Frontal cortex (tissue), 4 donors: ENCODE results near the gene GAL3ST2. TPM values are rescaled to one million over a fixed set of nuclear protein-coding genes. Genes with fewer than 3 reads are reported as not detected.

ENCODE experiments used
- DNase-seq, 2 donors: peaks; one replicate each; pipeline ENCODE4 v3.0.0; 2012; ENCODE audit warnings: low spot score in 2 of 2
- FAIRE-seq: peaks from 2 replicates; lab custom pipeline; 2012; peaks lifted over from hg19 to GRCh38; lab: Jason Lieb, UNC
- total RNA-seq: library from RNA; depleted of rRNA; stranded (reverse); fragments of >200 nt; gene quantifications from one replicate; pipeline ENCODE4 v1.2.3, GENCODE V29; 2014
- donor health status: control.
- donor health status: control.
- donor health status: control.

The GAL3ST2 gene
- total RNA-seq, 1 donor from 2014 or later = 0.41 TPM

GRCh38 chr2:241834527-241835210 is 58.0 kb downstream of the GAL3ST2 start:
- FAIRE-seq (no peak), DNase-seq (no peak)

GRCh38 chr2:241835611-241836010 is 59.0 kb downstream of the GAL3ST2 start:
- FAIRE-seq (no peak), DNase-seq (no peak)

GRCh38 chr2:241836292-241836691 is 59.7 kb downstream of the GAL3ST2 start:
- no peak for DNase-seq
- FAIRE-seq = no peak

- FAIRE-seq (no peak), DNase-seq (no peak)
These were observed 60.8 kb downstream of the GAL3ST2 start for GRCh38 chr2:241837197-241837965.

- DNase-seq = no peak
- FAIRE-seq = no peak
These were observed 64.8 kb downstream of the GAL3ST2 start for GRCh38 chr2:241841181-241842066.

GRCh38 chr2:241842067-241842415 is 65.4 kb downstream of the GAL3ST2 start:
- FAIRE-seq (no peak), DNase-seq (no peak)

- FAIRE-seq (no peak), DNase-seq (peak in 1 of 2 donors; percentile 49)
These were observed 66.1 kb downstream of the GAL3ST2 start for GRCh38 chr2:241842620-241843211.

- FAIRE-seq (no peak), DNase-seq (peak in 1 of 2 donors; percentile 31)
These were observed 66.9 kb downstream of the GAL3ST2 start for GRCh38 chr2:241843321-241844065.

GRCh38 chr2:241844066-241844728 is 67.6 kb downstream of the GAL3ST2 start:
- DNase-seq = peak; percentile 69 to 82
- FAIRE-seq = no peak

GRCh38 chr2:241844831-241845578 is 68.4 kb downstream of the GAL3ST2 start:
- FAIRE-seq = no peak
- no peak for DNase-seq

- DNase-seq (no peak), FAIRE-seq (no peak)
These were observed 69.8 kb downstream of the GAL3ST2 start for GRCh38 chr2:241846406-241846805.

GRCh38 chr2:241848761-241849615 is 72.4 kb downstream of the GAL3ST2 start:
- peak in 1 of 2 donors; percentile 32 for DNase-seq
- FAIRE-seq = no peak

- FAIRE-seq = no peak
- peak; percentile 18 to 26 for DNase-seq
These were observed 73.3 kb downstream of the GAL3ST2 start for GRCh38 chr2:241849616-241850543.

GRCh38 chr2:241850544-241851324 is 74.1 kb downstream of the GAL3ST2 start:
- DNase-seq = peak in 1 of 2 donors; percentile 17
- FAIRE-seq = no peak

- DNase-seq (peak in 1 of 2 donors; percentile 28), FAIRE-seq (no peak)
These were observed 74.9 kb downstream of the GAL3ST2 start for GRCh38 chr2:241851325-241852115.
